HL-60 (cell line): ENCODE data around the gene ZRANB1.
A peak's percentile ranks its signal among the peaks of the same experiment; 100 is the strongest.

Source experiments
- DNase-seq, 2 experiments: peaks; one replicate each; pipeline ENCODE4 v3.0.0-alpha.2; 2010 to 2020; ENCODE audit warnings: low read depth in 1 of 2, low spot score in 1 of 2
- H3K27ac ChIP-seq: fragments of 250-450 bp; sonication (Bioruptor Pico); replicated peaks from 2 replicates; pipeline ENCODE4 v1.5.1; 2020; ENCODE audit warnings: mild to moderate bottlenecking, moderate library complexity
- H3K27me3 ChIP-seq: fragments of 250-450 bp; sonication (Bioruptor Pico); 2 replicates; pipeline ENCODE4 v1.5.1; 2021; ENCODE audit warnings: mild to moderate bottlenecking, moderate library complexity; ENCODE audit not compliant: insufficient read depth, poor library complexity, severe bottlenecking
- H3K4me3 ChIP-seq: replicated peaks from 2 replicates; pipeline ENCODE4 v1.5.1; 2011; ENCODE audit warnings: mild to moderate bottlenecking, control low read depth, low read length; ENCODE audit not compliant: insufficient read depth
- CTCF ChIP-seq: IDR thresholded peaks from one replicate; pipeline ENCODE4 v1.5.1; 2011; ENCODE audit warnings: low read length, control low read depth, inconsistent platforms; ENCODE audit not compliant: insufficient read depth
- GABPA ChIP-seq: IDR thresholded peaks from 2 replicates; pipeline ENCODE4 v1.6.1; 2012; ENCODE audit warnings: low read depth
- POLR2AphosphoS5 ChIP-seq: IDR thresholded peaks from 2 replicates; pipeline ENCODE4 v1.6.1; 2012; ENCODE audit warnings: low read depth
- REST ChIP-seq: IDR thresholded peaks from 2 replicates; pipeline ENCODE4 v1.6.1; 2012; ENCODE audit warnings: low read depth; ENCODE audit not compliant: insufficient replicate concordance
- SPI1 ChIP-seq: IDR thresholded peaks from 2 replicates; pipeline ENCODE4 v1.6.1; 2012; ENCODE audit warnings: low read depth, mild to moderate bottlenecking, borderline replicate concordance

ZRANB1 gene

GRCh38 chr10:125006921-125007426 lies 65.1 kb downstream of the ZRANB1 start:
- H3K27ac ChIP-seq: no peak overlapping the region
- DNase-seq: no peak
- no peaks in the 10 kb centered on the region for H3K27me3 ChIP-seq
- TF ChIP-seq GABPA (no peak), REST (no peak), SPI1 (no peak), POLR2AphosphoS5 (no peak), CTCF (no peak)
- no peak overlapping the region for H3K4me3 ChIP-seq

GRCh38 chr10:125007436-125007835 lies 65.5 kb downstream of the ZRANB1 start:
- no peak overlapping the region for H3K27ac ChIP-seq
- TF ChIP-seq POLR2AphosphoS5 (no peak), SPI1 (no peak), CTCF (no peak), REST (no peak)
- no peak for DNase-seq
- H3K27me3 ChIP-seq: no peaks in the 10 kb centered on the region
- H3K4me3 ChIP-seq: no peak overlapping the region

GRCh38 chr10:125008689-125009638 lies 67.0 kb downstream of the ZRANB1 start:
- no peak overlapping the region for H3K4me3 ChIP-seq
- H3K27ac ChIP-seq: no peak overlapping the region
- no peak for TF ChIP-seq CTCF
- no peak for TF ChIP-seq POLR2AphosphoS5
- peak; percentile 21; the same call in 1 of the 2 replicates for TF ChIP-seq SPI1
- no peak for TF ChIP-seq GABPA
- DNase-seq: no peak
- H3K27me3 ChIP-seq: no peaks in the 10 kb centered on the region
